GM12891 (cell line): ENCODE data around the gene IQGAP2.

ENCODE experiments used
- DNase-seq: peaks from one replicate; pipeline ENCODE4 v3.0.0; 2011; ENCODE audit warnings: low spot score; ENCODE audit not compliant: insufficient read length
- FAIRE-seq: peaks from 2 replicates; lab custom pipeline; 2011; peaks lifted over from hg19 to GRCh38; lab: Jason Lieb, UNC
- PAX5 ChIP-seq: IDR thresholded peaks from 2 replicates; pipeline ENCODE4 v1.6.1; 2011; ENCODE audit warnings: low read length, moderate library complexity, mild to moderate bottlenecking; ENCODE audit not compliant: insufficient read depth, severe bottlenecking
- POLR2A ChIP-seq: IDR thresholded peaks from 2 replicates; pipeline ENCODE4 v1.6.1; 2011; ENCODE audit warnings: low read depth, low read length, control low read depth
- POLR2AphosphoS5 ChIP-seq: IDR thresholded peaks from 2 replicates; pipeline ENCODE4 v1.6.1; 2011; ENCODE audit warnings: low read depth, low read length, control low read depth
- POU2F2 ChIP-seq: IDR thresholded peaks from 2 replicates; pipeline ENCODE4 v1.6.1; 2011; ENCODE audit warnings: low read depth, mild to moderate bottlenecking, control low read depth, low read length, moderate library complexity
- SPI1 ChIP-seq: IDR thresholded peaks from 2 replicates; pipeline ENCODE4 v1.6.1; 2011; ENCODE audit warnings: low read depth, low read length, control low read depth
- TAF1 ChIP-seq: IDR thresholded peaks from 2 replicates; pipeline ENCODE4 v1.6.1; 2011; ENCODE audit warnings: low read depth, low read length, control low read depth

Gene IQGAP2

DNA sequence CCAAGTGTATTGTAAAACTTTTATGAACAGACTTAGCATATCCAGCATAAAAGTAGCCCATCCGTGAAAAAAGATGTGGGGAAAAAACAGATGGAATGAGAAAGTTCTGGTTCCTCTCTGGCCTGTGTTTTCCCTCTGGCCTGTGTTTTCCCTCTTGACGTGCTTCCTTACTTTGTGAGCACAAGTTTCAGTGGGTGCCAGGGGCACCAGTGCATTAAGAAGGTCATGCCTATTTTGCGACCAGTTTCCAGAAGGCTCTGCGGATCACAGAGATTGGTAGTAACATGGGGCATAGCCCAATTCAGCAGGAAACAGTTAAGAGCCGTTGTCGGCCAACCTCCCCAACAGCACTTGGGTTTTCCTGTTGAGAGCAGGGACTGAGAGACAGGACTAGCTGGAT is 43.7 kb downstream of the IQGAP2 start:
- no peak for FAIRE-seq
- DNase-seq: no peak
- TF ChIP-seq TAF1 (no peak), SPI1 (no peak), POLR2A (no peak), POLR2AphosphoS5 (no peak), PAX5 (no peak), POU2F2 (no peak)

DNA sequence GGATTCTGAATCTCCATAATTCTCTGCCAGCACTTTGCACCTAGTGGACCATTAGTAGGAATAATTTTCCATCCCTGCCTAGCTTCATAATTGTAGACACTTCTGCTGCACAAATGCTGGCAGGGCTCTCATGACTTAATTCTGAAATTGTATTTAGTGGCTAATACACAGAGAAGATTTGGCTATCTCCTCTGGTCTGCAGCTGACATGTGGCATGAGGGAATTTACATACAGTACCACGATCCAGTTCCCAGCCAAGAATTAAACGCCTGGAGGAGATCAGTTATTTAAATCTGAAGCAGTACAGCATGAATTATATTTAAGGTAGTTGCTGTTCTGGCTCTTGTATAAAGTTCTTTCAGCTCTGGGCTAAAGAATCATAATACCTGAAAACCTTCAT is 46.5 kb downstream of the IQGAP2 start:
- FAIRE-seq (no peak), DNase-seq (no peak)
- TF ChIP-seq SPI1 (no peak), POU2F2 (no peak), TAF1 (no peak), POLR2AphosphoS5 (no peak), PAX5 (no peak), POLR2A (no peak)

DNA sequence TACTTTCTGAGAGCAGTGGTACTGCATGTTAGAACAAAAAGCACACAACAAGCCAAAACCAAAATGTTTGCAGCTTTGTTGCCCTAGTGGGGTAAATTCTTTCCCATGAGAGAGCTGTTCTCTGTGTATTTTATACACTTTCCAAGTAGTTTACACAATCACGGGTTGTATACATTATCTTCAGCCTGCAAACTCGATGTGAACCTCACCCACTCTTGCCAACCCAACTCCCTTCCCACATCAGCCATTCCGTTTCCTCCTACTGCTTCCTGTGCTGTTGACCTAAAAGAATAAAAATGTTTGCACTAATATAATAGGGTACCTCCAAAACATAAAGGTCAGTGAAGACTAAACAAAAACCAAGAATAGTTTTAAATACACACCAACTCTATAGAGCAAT is 47.0 kb downstream of the IQGAP2 start:
- FAIRE-seq (no peak), DNase-seq (no peak)
- no peak for TF ChIP-seq POLR2AphosphoS5
- no peak for TF ChIP-seq TAF1

DNA sequence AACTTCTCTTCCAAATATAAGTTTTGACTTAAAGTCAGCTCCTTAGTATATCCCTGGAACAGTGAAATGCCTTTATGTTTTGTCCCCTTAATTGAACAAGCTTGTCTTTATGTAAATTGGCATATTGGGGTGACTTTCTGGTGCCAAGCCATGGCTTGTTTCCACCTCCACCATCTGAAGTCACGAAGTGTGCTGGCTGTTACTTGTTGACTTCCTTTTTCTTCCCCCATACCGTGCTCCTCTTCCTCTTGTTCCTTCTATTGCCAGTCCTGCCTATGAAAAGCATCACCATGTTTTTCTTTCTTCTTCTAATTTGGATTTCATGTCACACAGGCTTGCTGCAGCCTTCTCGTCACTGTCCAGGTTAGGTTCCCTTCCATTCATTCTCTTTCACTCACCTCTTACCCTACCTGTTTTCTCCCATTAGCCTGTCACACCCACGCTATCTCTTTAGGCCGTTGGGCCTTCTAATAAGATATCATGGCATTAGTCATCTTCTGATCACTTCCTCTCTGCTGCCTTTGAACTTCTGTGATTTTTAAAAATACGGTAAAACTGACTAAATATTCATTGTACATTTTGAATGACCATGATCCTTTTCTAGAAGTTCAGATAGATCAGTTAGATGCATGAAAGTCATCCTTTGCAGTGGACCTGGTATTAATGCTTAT is 48.1 kb downstream of the IQGAP2 start:
- DNase-seq (no peak), FAIRE-seq (no peak)
- no peak for TF ChIP-seq TAF1
- TF ChIP-seq SPI1: peak; percentile 86
- TF ChIP-seq POLR2A: no peak
- no peak for TF ChIP-seq POU2F2
- no peak for TF ChIP-seq PAX5
- no peak for TF ChIP-seq POLR2AphosphoS5

DNA sequence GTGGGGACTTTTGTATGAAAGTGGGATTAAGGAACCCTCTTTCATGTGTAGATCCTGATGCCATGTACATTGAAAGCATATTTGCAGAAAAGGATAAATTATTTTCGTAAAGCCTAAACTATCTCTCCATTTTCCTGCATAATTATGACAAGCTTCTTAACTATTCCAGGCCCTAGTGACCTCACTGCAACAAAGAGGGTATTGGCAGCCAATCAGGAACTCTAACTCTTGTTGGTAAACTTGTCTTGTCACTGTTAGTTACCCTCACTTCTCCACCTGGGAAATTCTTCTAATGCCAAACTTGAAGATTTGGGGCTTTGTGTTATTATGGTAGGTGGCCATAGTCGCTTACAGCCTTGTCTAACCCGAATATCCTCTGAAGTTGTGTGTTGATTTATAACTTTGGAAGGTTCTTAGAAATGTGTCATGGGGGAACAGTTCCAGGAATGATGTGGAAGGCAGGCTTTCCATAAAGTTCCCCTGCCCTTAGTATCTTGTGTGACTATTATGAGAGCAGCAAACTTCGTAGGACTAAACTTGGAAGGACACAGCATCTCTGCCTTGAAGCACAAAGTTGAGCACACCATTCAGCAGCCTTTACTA is 52.5 kb downstream of the IQGAP2 start:
- FAIRE-seq (no peak), DNase-seq (no peak)
- TF ChIP-seq PAX5 (no peak), SPI1 (no peak), POLR2A (no peak)

DNA sequence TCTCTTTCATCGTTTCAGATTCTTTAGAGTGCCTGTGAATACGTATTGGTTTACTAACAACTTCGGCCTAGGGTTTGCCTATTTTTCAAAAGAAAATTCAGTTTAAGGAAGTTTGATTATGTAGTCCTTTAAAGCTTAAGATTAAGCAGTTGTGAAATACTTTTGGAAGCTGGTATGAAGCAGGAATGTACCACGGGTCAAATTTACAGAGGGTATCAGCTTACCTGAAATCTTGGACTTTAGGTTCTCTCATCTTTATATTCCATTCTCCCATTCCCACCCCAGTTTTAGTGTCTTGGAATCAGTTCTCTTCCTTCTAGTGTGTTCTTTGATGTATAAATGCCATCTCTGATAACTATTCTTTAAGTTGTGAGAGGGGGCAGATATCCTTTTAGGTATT is 53.2 kb downstream of the IQGAP2 start:
- FAIRE-seq: no peak
- no peak for TF ChIP-seq SPI1
- TF ChIP-seq PAX5: no peak
- no peak for TF ChIP-seq POLR2A
- TF ChIP-seq POLR2AphosphoS5: no peak
- no peak for DNase-seq

DNA sequence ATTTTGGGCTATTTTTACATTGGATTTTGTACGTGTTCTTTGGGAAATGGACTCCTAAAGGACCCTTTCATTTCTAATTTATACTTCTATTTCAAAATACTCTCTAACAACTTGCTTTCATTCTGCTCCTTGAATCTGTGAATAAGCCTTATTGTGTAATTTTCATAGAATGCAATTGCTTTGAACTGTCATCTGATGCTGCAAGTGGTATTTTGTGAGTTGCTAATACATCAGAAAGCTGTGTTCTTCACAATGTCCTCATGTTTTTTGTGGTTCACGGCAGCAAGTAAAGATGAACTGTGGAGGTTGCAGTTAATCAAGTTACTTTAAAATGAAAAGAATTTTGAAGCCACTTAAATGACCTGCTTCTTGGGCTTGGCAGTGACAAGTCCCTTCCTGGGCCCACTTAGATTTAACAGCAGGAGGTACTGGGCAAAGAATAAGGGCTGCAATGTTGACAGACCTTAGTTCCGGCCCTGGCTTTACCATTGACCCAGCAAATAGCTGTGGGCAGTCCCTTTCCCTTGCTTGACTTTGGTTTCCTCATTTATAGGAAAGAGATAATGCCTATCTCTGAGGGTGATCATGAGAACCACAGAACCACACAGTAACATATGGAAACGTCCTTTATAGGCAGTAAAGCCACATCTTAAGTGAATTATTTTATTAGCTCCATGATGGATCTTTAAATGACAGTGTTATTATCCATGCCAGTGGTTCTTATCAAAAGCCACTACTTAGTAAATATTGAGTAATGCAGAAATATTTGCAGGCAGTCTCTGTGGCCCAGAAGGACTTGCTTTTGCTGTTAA is 54.8 kb downstream of the IQGAP2 start:
- no peak for DNase-seq
- no peak for FAIRE-seq
- TF ChIP-seq POLR2AphosphoS5 (no peak), TAF1 (no peak)

DNA sequence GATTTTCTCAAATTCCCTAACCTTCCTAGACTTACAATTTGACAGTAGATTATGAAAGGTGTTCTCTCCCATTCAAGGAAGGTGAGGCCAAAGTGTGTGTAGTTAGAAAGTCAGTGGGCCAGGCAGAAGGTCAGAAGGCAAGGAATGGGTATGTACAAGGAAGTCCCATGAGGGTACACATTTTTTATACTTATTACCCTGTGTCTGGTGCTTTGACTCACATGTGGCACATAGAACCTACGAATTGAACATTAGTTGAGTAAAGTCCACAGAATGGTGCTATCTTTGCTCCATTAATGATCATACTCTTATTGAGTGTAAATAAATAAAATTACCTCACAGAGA is 55.4 kb downstream of the IQGAP2 start:
- DNase-seq (no peak), FAIRE-seq (no peak)
- TF ChIP-seq SPI1 (no peak), POLR2AphosphoS5 (no peak), TAF1 (no peak), PAX5 (no peak), POU2F2 (no peak), POLR2A (no peak)

DNA sequence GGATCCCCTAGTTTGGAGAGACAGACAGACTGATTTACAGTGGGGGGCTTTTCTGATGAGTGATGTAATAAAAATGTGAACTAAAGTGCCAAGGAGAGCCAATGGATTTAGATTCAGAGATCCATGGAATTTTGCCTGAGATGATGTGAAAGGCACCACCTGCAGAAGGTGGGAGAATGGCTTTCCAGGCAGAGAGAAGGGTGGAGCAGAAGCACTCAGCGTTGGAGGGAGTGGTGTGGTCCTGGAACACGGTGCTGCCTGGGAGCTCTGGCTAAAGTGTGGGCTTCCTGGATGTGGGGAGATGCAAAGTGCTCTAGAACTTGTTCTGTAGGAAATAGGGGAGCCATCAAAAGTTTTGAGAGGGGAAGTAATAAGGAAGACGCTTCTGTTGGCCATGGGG is 57.0 kb downstream of the IQGAP2 start:
- no peak for FAIRE-seq
- TF ChIP-seq POLR2AphosphoS5: no peak
- no peak for TF ChIP-seq POLR2A
- no peak for TF ChIP-seq TAF1
- TF ChIP-seq SPI1: no peak
- no peak for TF ChIP-seq PAX5
- no peak for TF ChIP-seq POU2F2
- DNase-seq: no peak
